ENCODE measurements around the gene EDC3. TPM values are rescaled to one million over a fixed set of nuclear protein-coding genes. Genes with fewer than 3 reads are reported as not detected.

EDC3 gene
- total RNA-seq, 2 donors from 2014 or later = 50.6 to 52.3 TPM

GRCh38 chr15:74725225-74725774 is 29.5 kb upstream of the EDC3 start, which contains the start of gene CYP1A1:
Gene CYP1A1 (minus strand): TSS chr15:74725528. CDS start chr15:74723097, 2,431 bp downstream.
- no peaks in the 10 kb centered on the region for H3K9me3 Mint-ChIP-seq
- peaks cover 19% of the 10 kb centered on the region for H3K27me3 Mint-ChIP-seq (ENCODE audit: low read depth)
- H3K27ac Mint-ChIP-seq = no peak within 1 kb of the TSS
- ATAC-seq (replicated peaks in 1 of 2) (peak; percentile 28 to 46), DNase-seq (peak; percentile 30 to 58)
- H3K4me1 Mint-ChIP-seq (ENCODE audit: low read depth) = peaks cover 19% of the 10 kb centered on the region
- H3K4me3 Mint-ChIP-seq = peak within 1 kb of the TSS; percentile 79 to 82
- H3K36me3 Mint-ChIP-seq (ENCODE audit: insufficient read depth in 2 of 2) = no peaks in the 10 kb centered on the region

GRCh38 chr15:74724570-74725224 is 28.9 kb upstream of the EDC3 start:
- peak overlapping the region; percentile 79 to 82 for H3K4me3 Mint-ChIP-seq
- no peaks in the 10 kb centered on the region for H3K36me3 Mint-ChIP-seq (ENCODE audit: insufficient read depth in 2 of 2)
- peaks cover 19% of the 10 kb centered on the region for H3K4me1 Mint-ChIP-seq (ENCODE audit: low read depth)
- H3K27ac Mint-ChIP-seq = no peak overlapping the region
- no peaks in the 10 kb centered on the region for H3K9me3 Mint-ChIP-seq
- DNase-seq = no peak
- peaks cover 19% of the 10 kb centered on the region for H3K27me3 Mint-ChIP-seq (ENCODE audit: low read depth)
- no peak for ATAC-seq (replicated peaks in 1 of 2)

DNA sequence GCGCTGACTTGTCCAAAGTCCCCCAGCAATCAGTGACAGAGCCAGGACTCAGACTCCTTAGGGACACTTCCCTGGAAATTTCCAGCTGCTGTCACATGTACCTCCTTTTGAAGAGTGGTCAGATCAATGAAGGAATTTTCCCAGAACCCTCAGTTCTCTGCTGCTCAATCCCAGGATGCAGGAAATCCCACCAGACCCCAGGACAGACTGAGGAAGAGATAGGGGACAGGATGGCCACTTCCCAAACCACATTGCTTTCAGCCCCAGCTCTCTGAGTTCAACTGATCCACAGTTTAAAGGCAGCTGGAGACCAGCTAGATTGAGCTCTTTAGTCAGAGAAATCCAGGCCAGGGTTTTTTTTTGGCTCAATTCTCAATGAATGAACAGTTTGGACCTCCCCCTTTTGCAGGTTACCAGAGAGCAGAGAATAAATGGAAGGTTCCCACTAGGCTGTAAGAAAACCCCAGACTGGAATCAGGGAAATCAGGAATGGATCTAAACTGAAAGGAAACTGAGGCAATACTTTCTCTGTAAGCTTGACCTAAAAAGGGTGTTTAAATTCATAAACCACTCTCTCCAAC is 28.0 kb upstream of the EDC3 start:
- H3K36me3 Mint-ChIP-seq (ENCODE audit: insufficient read depth in 2 of 2) = no peaks in the 10 kb centered on the region
- ATAC-seq (replicated peaks in 1 of 2) (peak; percentile 19 to 31), DNase-seq (peak; percentile 12 to 16)
- H3K27me3 Mint-ChIP-seq (ENCODE audit: low read depth) = peaks cover 19% of the 10 kb centered on the region
- H3K4me3 Mint-ChIP-seq = peak overlapping the region in 1 of 2 donors; percentile 11
- H3K27ac Mint-ChIP-seq = no peak overlapping the region
- no peaks in the 10 kb centered on the region for H3K9me3 Mint-ChIP-seq
- peaks cover 19% of the 10 kb centered on the region for H3K4me1 Mint-ChIP-seq (ENCODE audit: low read depth)

DNA sequence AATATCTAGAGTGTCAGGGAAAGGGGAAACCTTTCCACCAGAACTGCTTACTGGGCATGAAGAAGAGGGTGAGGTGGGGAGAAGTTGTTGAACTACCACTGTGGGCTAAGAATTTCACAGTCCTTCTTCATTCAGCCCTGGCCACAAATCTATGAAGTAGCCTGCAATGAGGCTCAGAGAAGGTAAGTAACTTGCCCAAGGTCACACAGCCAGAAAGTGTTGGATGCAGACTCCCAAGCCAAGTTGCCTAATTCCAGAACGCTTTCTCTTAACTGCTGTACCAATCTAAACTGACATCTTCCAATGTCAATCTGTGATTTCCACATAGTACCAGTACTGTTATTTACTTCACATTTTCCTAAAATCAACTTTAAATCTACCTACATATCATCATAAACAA is 27.4 kb upstream of the EDC3 start:
- H3K36me3 Mint-ChIP-seq (ENCODE audit: insufficient read depth in 2 of 2) = no peaks in the 10 kb centered on the region
- peaks cover 19% of the 10 kb centered on the region for H3K27me3 Mint-ChIP-seq (ENCODE audit: low read depth)
- DNase-seq = no peak
- no peak overlapping the region for H3K4me3 Mint-ChIP-seq
- no peaks in the 10 kb centered on the region for H3K9me3 Mint-ChIP-seq
- no peak overlapping the region for H3K27ac Mint-ChIP-seq
- H3K4me1 Mint-ChIP-seq (ENCODE audit: low read depth) = peaks cover 19% of the 10 kb centered on the region
- ATAC-seq (replicated peaks in 1 of 2) = no peak

DNA sequence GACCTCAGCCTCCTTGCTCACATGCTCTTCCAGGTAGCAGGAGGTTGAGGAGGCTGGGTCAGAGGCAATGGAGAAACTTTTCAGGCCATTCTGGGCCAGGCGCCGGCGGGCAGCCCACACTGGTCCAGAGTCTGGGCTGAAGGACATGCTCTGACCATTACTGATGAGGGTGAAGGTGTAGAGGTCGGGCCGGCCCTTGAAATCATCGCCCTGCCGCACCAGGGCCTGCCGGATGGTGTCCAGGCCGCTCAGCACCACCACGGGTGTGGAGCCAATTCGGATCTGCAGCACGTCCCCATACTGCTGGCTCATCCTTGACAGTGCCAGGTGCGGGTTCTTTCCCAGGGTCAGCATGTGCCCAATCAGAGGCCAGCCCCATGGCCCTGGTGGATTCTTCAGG is 26.8 kb upstream of the EDC3 start:
- H3K9me3 Mint-ChIP-seq = no peaks in the 10 kb centered on the region
- H3K4me1 Mint-ChIP-seq (ENCODE audit: low read depth) = peaks cover 19% of the 10 kb centered on the region
- peaks cover 19% of the 10 kb centered on the region for H3K27me3 Mint-ChIP-seq (ENCODE audit: low read depth)
- DNase-seq (no peak), ATAC-seq (replicated peaks in 1 of 2) (no peak)
- no peak overlapping the region for H3K4me3 Mint-ChIP-seq
- no peaks in the 10 kb centered on the region for H3K36me3 Mint-ChIP-seq (ENCODE audit: insufficient read depth in 2 of 2)
- H3K27ac Mint-ChIP-seq = no peak overlapping the region

- H3K36me3 Mint-ChIP-seq (ENCODE audit: insufficient read depth in 2 of 2) = no peaks in the 10 kb centered on the region
- ATAC-seq (replicated peaks in 1 of 2) (no peak), DNase-seq (no peak)
- H3K27me3 Mint-ChIP-seq (ENCODE audit: low read depth) = no peaks in the 10 kb centered on the region
- no peak overlapping the region for H3K27ac Mint-ChIP-seq
- H3K9me3 Mint-ChIP-seq = no peaks in the 10 kb centered on the region
- no peak overlapping the region for H3K4me3 Mint-ChIP-seq
- no peaks in the 10 kb centered on the region for H3K4me1 Mint-ChIP-seq (ENCODE audit: low read depth)
These were observed 20.8 kb upstream of the EDC3 start for GRCh38 chr15:74716651-74717050.

DNA sequence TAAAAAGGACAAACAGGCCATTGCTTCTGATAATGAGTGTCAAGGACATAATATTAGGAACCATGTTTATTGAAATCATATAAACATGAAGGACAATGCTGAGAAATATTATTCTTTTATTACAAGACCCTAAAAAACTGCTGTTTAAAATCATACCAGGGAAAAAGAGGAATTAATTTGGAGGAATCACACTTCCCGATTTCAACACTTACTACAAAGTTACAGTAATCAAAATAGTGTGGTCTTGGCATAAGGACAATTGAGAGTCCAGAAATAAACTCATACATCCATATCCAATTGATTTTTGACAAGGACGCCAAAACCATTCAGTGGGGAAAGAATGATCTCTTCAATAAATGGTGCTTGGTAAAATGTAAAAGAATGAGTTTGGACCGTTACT is 16.5 kb upstream of the EDC3 start:
- Mint-ChIP-seq H3K4me1 (ENCODE audit: low read depth) (peaks cover 4% of the 10 kb centered on the region), H3K27me3 (ENCODE audit: low read depth) (no peaks in the 10 kb centered on the region), H3K9me3 (no peaks in the 10 kb centered on the region), H3K4me3 (no peak overlapping the region), H3K36me3 (ENCODE audit: insufficient read depth in 2 of 2) (no peaks in the 10 kb centered on the region), H3K27ac (no peak overlapping the region)
- ATAC-seq (replicated peaks in 1 of 2) (no peak), DNase-seq (no peak)

DNA sequence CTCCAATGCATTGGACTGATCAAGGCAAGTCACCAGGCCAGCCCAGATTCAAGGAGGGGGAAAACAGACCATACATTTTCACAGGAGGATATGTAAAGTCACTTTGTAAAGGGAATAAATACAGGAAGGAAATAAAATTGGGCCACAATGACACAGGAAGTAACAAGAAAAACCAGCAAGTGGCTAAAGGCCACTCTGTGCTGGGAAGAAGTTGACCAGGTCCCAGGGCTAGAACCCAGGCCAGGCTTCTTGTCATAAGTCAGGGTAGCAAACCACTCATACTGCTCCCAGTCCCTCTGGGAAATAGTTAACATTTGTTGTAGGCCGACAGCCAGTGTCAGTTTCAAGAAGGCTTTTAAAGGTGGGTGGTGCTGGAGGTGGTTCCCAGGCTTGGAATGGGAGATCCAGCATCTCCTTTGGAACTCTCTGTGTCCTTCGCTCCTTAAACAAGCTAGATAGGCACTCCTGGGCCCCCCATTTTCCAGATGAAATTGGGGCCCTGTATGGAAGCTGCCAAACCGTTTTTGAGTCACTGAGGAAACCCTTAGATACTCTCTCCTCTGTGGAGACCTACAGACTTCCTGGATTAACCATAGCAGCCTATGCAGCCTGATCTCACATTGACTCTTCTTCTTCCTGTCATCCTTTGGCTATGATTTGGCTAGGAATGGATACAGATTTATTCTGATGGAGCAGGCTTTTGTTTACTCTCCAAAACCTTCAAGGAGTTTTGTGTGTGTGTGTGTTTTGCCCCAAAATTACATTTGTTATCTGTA is 14.7 kb upstream of the EDC3 start:
- Mint-ChIP-seq H3K27me3 (ENCODE audit: low read depth) (peaks cover 3% of the 10 kb centered on the region), H3K36me3 (ENCODE audit: insufficient read depth in 2 of 2) (no peaks in the 10 kb centered on the region), H3K4me1 (ENCODE audit: low read depth) (peaks cover 4% of the 10 kb centered on the region), H3K9me3 (no peaks in the 10 kb centered on the region), H3K27ac (no peak overlapping the region), H3K4me3 (no peak overlapping the region)
- DNase-seq (no peak), ATAC-seq (replicated peaks in 1 of 2) (no peak)

DNA sequence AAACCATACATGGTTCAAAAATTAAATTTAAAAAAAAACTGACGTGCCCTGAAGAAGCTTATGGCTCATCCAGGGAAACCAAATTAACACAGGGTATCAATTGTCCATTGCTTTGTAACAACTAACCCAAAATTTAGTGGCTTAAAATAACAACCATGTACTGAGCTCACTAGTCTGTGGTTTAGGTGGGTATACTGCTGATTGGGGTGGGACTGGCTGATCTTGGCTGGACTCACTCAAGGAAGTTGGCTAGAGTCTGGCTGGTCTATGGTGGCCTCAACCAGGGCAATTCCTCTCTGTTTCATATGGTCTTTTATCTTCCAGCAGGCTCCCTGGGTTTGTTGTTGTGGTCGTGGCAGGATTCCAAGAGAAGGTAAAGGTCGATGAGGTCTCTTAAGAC is 14.1 kb upstream of the EDC3 start:
- peaks cover 4% of the 10 kb centered on the region for H3K4me1 Mint-ChIP-seq (ENCODE audit: low read depth)
- peaks cover 5% of the 10 kb centered on the region for H3K27me3 Mint-ChIP-seq (ENCODE audit: low read depth)
- DNase-seq = no peak
- no peak for ATAC-seq (replicated peaks in 1 of 2)
- no peaks in the 10 kb centered on the region for H3K36me3 Mint-ChIP-seq (ENCODE audit: insufficient read depth in 2 of 2)
- H3K27ac Mint-ChIP-seq = no peak overlapping the region
- no peak overlapping the region for H3K4me3 Mint-ChIP-seq
- H3K9me3 Mint-ChIP-seq = no peaks in the 10 kb centered on the region

- ATAC-seq (replicated peaks in 1 of 2) = no peak
- H3K27ac Mint-ChIP-seq = no peak overlapping the region
- peaks cover 5% of the 10 kb centered on the region for H3K27me3 Mint-ChIP-seq (ENCODE audit: low read depth)
- H3K36me3 Mint-ChIP-seq (ENCODE audit: insufficient read depth in 2 of 2) = no peaks in the 10 kb centered on the region
- peaks cover 4% of the 10 kb centered on the region for H3K4me1 Mint-ChIP-seq (ENCODE audit: low read depth)
- no peak for DNase-seq
- no peaks in the 10 kb centered on the region for H3K9me3 Mint-ChIP-seq
- H3K4me3 Mint-ChIP-seq = no peak overlapping the region
These were observed 13.2 kb upstream of the EDC3 start for GRCh38 chr15:74709011-74709410.

DNA sequence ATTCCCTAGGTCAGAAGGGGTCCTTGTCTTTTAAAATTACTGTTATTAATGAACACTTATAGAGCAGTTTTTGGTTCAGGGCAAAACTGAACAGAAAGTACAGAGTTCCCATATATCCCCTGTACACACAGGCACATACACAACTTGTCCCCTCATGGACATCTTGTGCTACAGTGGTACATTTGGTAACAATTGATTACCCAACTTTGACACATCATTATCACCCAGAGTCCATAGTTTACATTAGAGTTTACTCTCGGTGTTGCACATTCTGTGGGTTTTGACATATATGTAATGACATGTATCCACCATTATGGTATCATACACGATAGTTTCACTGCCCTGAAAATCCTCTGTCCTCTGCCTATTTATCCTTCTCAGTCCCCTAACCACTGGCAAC is 984 bp upstream of the EDC3 start:
- no peak for ATAC-seq (replicated peaks in 1 of 2)
- Mint-ChIP-seq H3K9me3 (no peaks in the 10 kb centered on the region), H3K27ac (peak overlapping the region; percentile 96), H3K4me3 (peak overlapping the region; percentile 97 to 99), H3K36me3 (ENCODE audit: insufficient read depth in 2 of 2) (peaks cover 2 to 6% of the 10 kb centered on the region in 2 donors), H3K4me1 (ENCODE audit: low read depth) (peaks cover 47% of the 10 kb centered on the region), H3K27me3 (ENCODE audit: low read depth) (peaks cover 5% of the 10 kb centered on the region)
- no peak for DNase-seq

- Mint-ChIP-seq H3K4me3 (peak overlapping the region; percentile 97 to 99), H3K27me3 (ENCODE audit: low read depth) (peaks cover under 1% of the 10 kb centered on the region), H3K27ac (peak overlapping the region; percentile 96), H3K4me1 (ENCODE audit: low read depth) (peaks cover 47% of the 10 kb centered on the region), H3K36me3 (ENCODE audit: insufficient read depth in 2 of 2) (peaks cover 2 to 6% of the 10 kb centered on the region in 2 donors), H3K9me3 (no peaks in the 10 kb centered on the region)
- DNase-seq = no peak
- peak in 1 of 2 donors; percentile 23 for ATAC-seq (replicated peaks in 1 of 2)
These were observed 540 bp upstream of the EDC3 start for GRCh38 chr15:74696398-74696729.

- Mint-ChIP-seq H3K9me3 (no peaks in the 10 kb centered on the region), H3K4me1 (ENCODE audit: low read depth) (peaks cover 44% of the 10 kb centered on the region), H3K27ac (no peak overlapping the region), H3K4me3 (no peak overlapping the region), H3K36me3 (ENCODE audit: insufficient read depth in 2 of 2) (peaks cover 2 to 6% of the 10 kb centered on the region in 2 donors), H3K27me3 (ENCODE audit: low read depth) (no peaks in the 10 kb centered on the region)
- no peak for DNase-seq
- ATAC-seq (replicated peaks in 1 of 2) = no peak
These were observed 3.5 kb downstream of the EDC3 start for GRCh38 chr15:74692327-74692726.
